Right lung (tissue), 5 donors: ENCODE data around the gene WFIKKN1. TPM values are rescaled to one million over a fixed set of nuclear protein-coding genes. Genes with fewer than 3 reads are reported as not detected.

Experiments used
- DNase-seq, 2 donors: peaks; one replicate each; pipeline ENCODE4 v3.0.0-alpha.2; 2013
- polyA plus RNA-seq, 5 donors: library from polyadenylated mRNA; unstranded; fragments of 120-200 nt; gene quantifications; one replicate each; pipeline versions ENCODE4 v1.2.1 to v1.2.3, GENCODE V29; 2013; ENCODE audit warnings: inconsistent platforms in 1 of 5, low replicate concordance in 1 of 5; ENCODE audit not compliant: insufficient read length in 5 of 5, insufficient read depth in 1 of 5

WFIKKN1 gene
- polyA plus RNA-seq, 5 donors: 0.20 to 1.2 (median 0.36) TPM

DNA sequence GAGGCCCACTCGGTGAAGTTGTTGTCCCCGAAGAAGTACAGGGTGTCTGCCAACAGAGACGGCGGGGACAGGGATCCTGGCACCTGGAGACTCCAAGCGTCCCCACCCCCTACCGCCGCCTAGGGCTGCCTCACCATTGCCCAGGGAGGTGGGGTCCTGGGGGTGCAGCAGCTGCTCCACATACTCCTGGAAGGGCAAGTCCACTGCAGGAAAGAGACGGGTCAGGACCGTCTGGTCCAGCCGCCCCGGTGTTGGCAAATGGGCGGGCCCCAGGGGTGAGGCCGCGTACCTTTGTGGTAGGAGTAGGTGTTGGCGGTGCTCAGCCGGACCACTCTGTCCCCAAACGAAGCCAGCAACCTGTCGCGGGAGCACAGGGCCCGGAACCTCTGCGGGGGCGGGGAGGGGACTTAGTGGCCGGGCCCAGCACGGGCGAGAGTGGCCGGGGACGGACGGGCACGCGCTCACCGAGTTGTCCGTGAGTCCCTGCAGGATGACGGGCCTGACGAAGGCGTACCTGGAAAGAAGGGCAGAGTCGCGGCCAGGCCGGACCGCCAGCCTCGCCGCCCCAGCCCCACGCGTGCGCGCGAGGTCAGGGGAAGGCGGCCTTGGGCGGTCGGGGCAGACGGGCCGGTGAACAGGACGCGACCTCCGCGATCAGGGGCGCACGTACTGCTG, 52.7 kb downstream of the WFIKKN1 start:
- DNase-seq: no peak

Other genes with a start within 250 kb of the WFIKKN1 start
- 10 to 100 TPM; 32.5 to 52.5 (median 37.7) TPM for gene PGAP6, start 249.0 kb upstream of the WFIKKN1 start, polyA plus RNA-seq
- gene NME4, start 233.8 kb upstream of the WFIKKN1 start, polyA plus RNA-seq: 100 to 1,000 TPM; 155 to 247 (median 168) TPM
- gene DECR2, start 229.1 kb upstream of the WFIKKN1 start, polyA plus RNA-seq: 10 to 100 TPM in 3 of 5 donors, 1 to 10 TPM in 2; 7.9 to 27.0 (median 14.4) TPM
- gene RAB11FIP3, start 205.3 kb upstream of the WFIKKN1 start, polyA plus RNA-seq: 10 to 100 TPM; 42.7 to 56.7 (median 51.9) TPM
- gene CAPN15, start 103.3 kb upstream of the WFIKKN1 start, polyA plus RNA-seq: 10 to 100 TPM; 13.0 to 39.5 (median 20.8) TPM
- gene PRR35, start 70.6 kb upstream of the WFIKKN1 start, polyA plus RNA-seq: under 1 TPM in 1 of 5 donors, not detected in 4; 0.07 TPM
- 1 to 10 TPM; 1.5 to 4.9 (median 2.9) TPM for gene NHLRC4, start 64.0 kb upstream of the WFIKKN1 start, polyA plus RNA-seq
- 10 to 100 TPM; 28.8 to 48.1 (median 35.6) TPM for gene PIGQ, start 61.0 kb upstream of the WFIKKN1 start, polyA plus RNA-seq
- 10 to 100 TPM; 15.3 to 33.7 (median 22.9) TPM for gene RAB40C, start 40.9 kb upstream of the WFIKKN1 start, polyA plus RNA-seq
- 10 to 100 TPM; 37.9 to 74.1 (median 49.3) TPM for gene METTL26, start 5.3 kb downstream of the WFIKKN1 start, polyA plus RNA-seq
- gene MCRIP2, start 10.8 kb downstream of the WFIKKN1 start, polyA plus RNA-seq: 10 to 100 TPM in 3 of 5 donors, 1 to 10 TPM in 2; 6.0 to 16.9 (median 10.4) TPM
- 10 to 100 TPM; 31.5 to 52.8 (median 39.5) TPM for gene WDR90, start 18.4 kb downstream of the WFIKKN1 start, polyA plus RNA-seq
- gene RHOT2, start 37.1 kb downstream of the WFIKKN1 start, polyA plus RNA-seq: 100 to 1,000 TPM in 1 of 5 donors, 10 to 100 TPM in 4; 47.5 to 119 (median 70.3) TPM
- 1 to 10 TPM in 2 of 5 donors, under 1 TPM in 3; 0.38 to 1.8 (median 0.81) TPM for gene RHBDL1, start 44.7 kb downstream of the WFIKKN1 start, polyA plus RNA-seq
- gene STUB1, start 49.4 kb downstream of the WFIKKN1 start, polyA plus RNA-seq: 100 to 1,000 TPM in 2 of 5 donors, 10 to 100 TPM in 3; 83.8 to 142 (median 96.2) TPM
- gene JMJD8, start 53.3 kb downstream of the WFIKKN1 start, polyA plus RNA-seq: 10 to 100 TPM; 39.5 to 69.5 (median 43.3) TPM
- gene WDR24, start 59.4 kb downstream of the WFIKKN1 start, polyA plus RNA-seq: 10 to 100 TPM in 3 of 5 donors, 1 to 10 TPM in 2; 7.4 to 15.3 (median 11.7) TPM
- gene FBXL16, start 74.8 kb downstream of the WFIKKN1 start, polyA plus RNA-seq: under 1 TPM; 0.30 to 0.75 (median 0.59) TPM
- 10 to 100 TPM in 3 of 5 donors, 1 to 10 TPM in 2; 6.7 to 44.0 (median 10.8) TPM for gene METRN, start 84.1 kb downstream of the WFIKKN1 start, polyA plus RNA-seq
- gene ANTKMT, start 90.2 kb downstream of the WFIKKN1 start, polyA plus RNA-seq: 10 to 100 TPM in 3 of 5 donors, 1 to 10 TPM in 2; 5.3 to 22.5 (median 10.8) TPM
- 10 to 100 TPM in 1 of 5 donors, 1 to 10 TPM in 4; 1.3 to 13.0 (median 6.3) TPM for gene CCDC78, start 95.5 kb downstream of the WFIKKN1 start, polyA plus RNA-seq
- gene HAGHL, start 96.1 kb downstream of the WFIKKN1 start, polyA plus RNA-seq: 1 to 10 TPM; 2.1 to 7.3 (median 3.5) TPM
- gene CIAO3, start 110.0 kb downstream of the WFIKKN1 start, polyA plus RNA-seq: 10 to 100 TPM; 16.2 to 25.7 (median 16.8) TPM
- 10 to 100 TPM in 4 of 5 donors, 1 to 10 TPM in 1; 9.5 to 33.2 (median 18.5) TPM for gene MSLN, start 129.7 kb downstream of the WFIKKN1 start, polyA plus RNA-seq
- 10 to 100 TPM in 3 of 5 donors, 1 to 10 TPM in 2; 8.3 to 19.2 (median 10.4) TPM for gene RPUSD1, start 157.4 kb downstream of the WFIKKN1 start, polyA plus RNA-seq
- 10 to 100 TPM; 16.8 to 31.0 (median 25.2) TPM for gene CHTF18, start 157.6 kb downstream of the WFIKKN1 start, polyA plus RNA-seq
- under 1 TPM in 1 of 5 donors, not detected in 4; 0.10 TPM for gene GNG13, start 169.7 kb downstream of the WFIKKN1 start, polyA plus RNA-seq